DOHH2 (cell line): ENCODE results near the gene AFDN.

Experiments
- H3F3A ChIP-seq: fragments of 200-600 bp; sonication (generic), shearing (Covaris generic); 2 replicates; pipeline ENCODE4 v1.6.0; 2016; ENCODE audit warnings: antibody characterized with exemption, mild to moderate bottlenecking; ENCODE audit not compliant: control insufficient read depth, insufficient read depth
- H3K27ac ChIP-seq: fragments of 200-600 bp; sonication (generic); 2 replicates; pipeline ENCODE4 v1.5.1; 2014; ENCODE audit warnings: low read depth, mild to moderate bottlenecking, low read length, moderate library complexity
- H3K27me3 ChIP-seq: fragments of 200-600 bp; sonication (generic); 2 replicates; pipeline ENCODE4 v1.6.1; 2014; ENCODE audit warnings: mild to moderate bottlenecking, low read length, mixed read lengths; ENCODE audit not compliant: control insufficient read depth
- H3K36me3 ChIP-seq: fragments of 200-600 bp; sonication (generic); 2 replicates; pipeline ENCODE4 v1.6.1; 2014; ENCODE audit warnings: mild to moderate bottlenecking, low read length, moderate library complexity, mixed read lengths; ENCODE audit not compliant: control insufficient read depth
- H3K4me1 ChIP-seq: fragments of 200-600 bp; sonication (generic); 2 replicates; pipeline ENCODE4 v1.6.1; 2014; ENCODE audit warnings: mild to moderate bottlenecking, low read length, mixed read lengths; ENCODE audit not compliant: control insufficient read depth
- H3K4me2 ChIP-seq: fragments of 200-600 bp; sonication (generic); 2 replicates; pipeline ENCODE4 v1.6.0; 2014; ENCODE audit warnings: mild to moderate bottlenecking, low read length, moderate library complexity
- H3K4me3 ChIP-seq: fragments of 200-600 bp; sonication (generic); 2 replicates; pipeline ENCODE4 v1.5.1; 2014; ENCODE audit warnings: mild to moderate bottlenecking, low read length, mixed read lengths
- H3K79me2 ChIP-seq: fragments of 200-600 bp; sonication (generic); 2 replicates; pipeline ENCODE4 v1.6.1; 2014; ENCODE audit warnings: mild to moderate bottlenecking, low read length, mixed read lengths; ENCODE audit not compliant: control insufficient read depth
- H3K9me2 ChIP-seq: fragments of 200-600 bp; sonication (generic); replicated peaks from 2 replicates; pipeline ENCODE4 v1.6.1; 2014; ENCODE audit warnings: mild to moderate bottlenecking, low read length, mixed read lengths; ENCODE audit not compliant: control insufficient read depth
- H3K9me3 ChIP-seq: fragments of 200-600 bp; sonication (generic); 2 replicates; pipeline ENCODE4 v1.6.1; 2014; ENCODE audit warnings: antibody characterized with exemption, low read length, mixed read lengths; ENCODE audit not compliant: control insufficient read depth, insufficient read depth
- H4K20me1 ChIP-seq: fragments of 200-600 bp; sonication (generic); 2 replicates; pipeline ENCODE4 v1.6.0; 2014; ENCODE audit warnings: low read depth, mild to moderate bottlenecking, antibody characterized with exemption, low read length, moderate library complexity; ENCODE audit not compliant: control insufficient read depth, insufficient read depth
- CTCF ChIP-seq: fragments of 200-600 bp; sonication (generic); IDR thresholded peaks from one replicate; pipeline ENCODE4 v1.5.1; 2014; ENCODE audit warnings: antibody characterized with exemption, mild to moderate bottlenecking, low read depth, low read length; ENCODE audit not compliant: poor library complexity, severe bottlenecking
- EZH2phosphoT487 ChIP-seq: fragments of 200-600 bp; sonication (generic); IDR thresholded peaks from 2 replicates; pipeline ENCODE4 v1.6.1; 2017; ENCODE audit warnings: borderline replicate concordance, mild to moderate bottlenecking, antibody characterized with exemption, low read length, moderate library complexity, mixed read lengths

The AFDN gene

DNA sequence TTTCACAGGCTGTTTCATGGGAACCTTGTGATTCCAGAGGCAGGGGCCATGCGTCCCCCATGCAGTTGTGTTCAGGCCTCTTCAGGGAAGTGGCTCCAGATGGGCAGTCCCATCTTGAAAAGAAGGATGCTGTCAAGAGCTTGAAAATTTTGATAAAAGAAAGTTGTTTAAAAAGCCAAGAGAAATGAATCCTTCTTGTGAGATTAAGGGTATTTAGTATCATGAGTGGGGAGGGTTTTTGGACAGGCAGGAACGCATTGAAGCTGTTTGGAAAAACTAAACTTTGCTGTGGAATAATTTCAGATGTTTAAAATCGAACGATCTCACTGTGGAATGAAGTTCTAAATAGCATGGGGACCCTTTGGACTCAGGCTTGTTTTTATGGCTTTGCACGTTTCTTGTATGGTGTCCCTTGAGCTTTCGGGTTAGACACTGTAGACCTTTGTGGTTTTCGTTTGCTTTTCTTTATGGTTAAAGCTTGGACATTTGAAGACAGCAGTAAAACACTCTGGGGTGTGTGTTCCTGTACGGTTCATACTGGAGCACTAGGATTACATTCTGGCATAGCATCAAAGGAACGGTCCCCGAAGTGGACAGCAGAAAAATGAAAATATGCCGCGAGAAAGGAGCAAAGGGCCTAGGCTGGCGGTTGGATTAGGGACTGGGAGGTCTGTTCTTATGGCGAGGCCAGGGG lies 188.9 kb downstream of the AFDN start:
- H4K20me1 ChIP-seq, result no peaks in the 10 kb centered on the region
- H3K9me3 ChIP-seq, result peaks cover 16% of the 10 kb centered on the region; the same call in 1 of the 2 replicates
- no peaks in the 10 kb centered on the region for H3K79me2 ChIP-seq
- H3K4me3 ChIP-seq, result no peak overlapping the region
- no peaks in the 10 kb centered on the region for H3K9me2 ChIP-seq
- no peak overlapping the region for H3K4me2 ChIP-seq
- H3K27me3 ChIP-seq, result no peaks in the 10 kb centered on the region
- TF ChIP-seq CTCF, result no peak
- TF ChIP-seq EZH2phosphoT487, result no peak
- H3F3A ChIP-seq, result no peaks in the 10 kb centered on the region
- H3K36me3 ChIP-seq, result no peaks in the 10 kb centered on the region
- no peak overlapping the region for H3K27ac ChIP-seq
- H3K4me1 ChIP-seq, result no peaks in the 10 kb centered on the region

- Histone ChIP-seq H3K9me2 (no peaks in the 10 kb centered on the region), H4K20me1 (no peaks in the 10 kb centered on the region), H3K4me2 (no peak overlapping the region), H3K4me3 (no peak overlapping the region), H3K79me2 (no peaks in the 10 kb centered on the region), H3K9me3 (peaks cover 16% of the 10 kb centered on the region; the same call in 1 of the 2 replicates), H3F3A (no peaks in the 10 kb centered on the region), H3K36me3 (no peaks in the 10 kb centered on the region), H3K27ac (no peak overlapping the region), H3K4me1 (no peaks in the 10 kb centered on the region), H3K27me3 (no peaks in the 10 kb centered on the region)
- no peak for TF ChIP-seq EZH2phosphoT487
- no peak for TF ChIP-seq CTCF
These were observed 189.5 kb downstream of the AFDN start for GRCh38 chr6:168016176-168016620.

GRCh38 chr6:168016721-168017525 lies 190.2 kb downstream of the AFDN start:
- Histone ChIP-seq H3K27me3 (no peaks in the 10 kb centered on the region), H3K9me3 (peaks cover 11% of the 10 kb centered on the region; the same call in 1 of the 2 replicates), H3K4me1 (no peaks in the 10 kb centered on the region), H4K20me1 (no peaks in the 10 kb centered on the region), H3K9me2 (no peaks in the 10 kb centered on the region), H3F3A (no peaks in the 10 kb centered on the region), H3K4me3 (no peak overlapping the region), H3K79me2 (no peaks in the 10 kb centered on the region), H3K27ac (no peak overlapping the region), H3K4me2 (no peak overlapping the region), H3K36me3 (no peaks in the 10 kb centered on the region)
- TF ChIP-seq EZH2phosphoT487, result no peak
- TF ChIP-seq CTCF, result no peak
